ENCODE measurements around the gene RNF144B. TPM values are rescaled to one million over a fixed set of nuclear protein-coding genes. Genes with fewer than 3 reads are reported as not detected.

RNF144B gene
- total and polyA plus RNA-seq, 2 donors (not counting 1 experiment from before 2014, with no cell fraction given), result 3.0 to 17.0 TPM

DNA sequence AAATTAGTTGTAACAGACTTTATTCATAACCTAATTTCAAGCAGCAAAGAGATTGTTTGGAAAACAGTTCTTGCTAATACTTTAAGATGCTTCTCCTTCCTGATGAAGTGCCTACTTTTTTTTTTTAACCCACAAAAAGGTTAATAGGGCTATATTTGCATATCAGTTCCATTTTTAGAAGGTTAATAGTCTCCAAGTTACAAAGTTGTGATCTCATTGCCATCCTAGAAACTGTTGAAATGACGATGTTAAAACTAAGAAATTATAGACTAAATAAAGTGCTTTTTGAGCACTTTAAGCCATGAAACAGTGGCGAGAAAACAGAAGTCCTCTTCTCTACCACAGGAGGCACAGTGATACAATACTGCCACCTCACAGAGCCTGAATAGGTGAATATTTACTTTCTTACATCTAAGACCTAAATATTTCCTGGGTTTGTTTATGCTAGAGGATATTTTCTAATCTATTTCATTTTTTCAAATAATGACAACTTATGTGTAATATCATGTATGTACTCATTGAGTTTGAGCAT, 5.3 kb downstream of the RNF144B start:
- Mint-ChIP-seq H3K4me3 (peak overlapping the region; percentile 60), H3K4me1 (peaks cover 61% of the 10 kb centered on the region), H3K27ac (peak overlapping the region; percentile 26), H3K27me3 (no peaks in the 10 kb centered on the region), H3K9me3 (ENCODE audit: insufficient read depth) (no peaks in the 10 kb centered on the region)
- H3K4me2 ChIP-seq (replicated peaks; ENCODE audit: low read depth, low read length, poor library complexity, severe bottlenecking), result peak overlapping the region; percentile 23
- no peaks in the 10 kb centered on the region for H4K20me1 ChIP-seq (ENCODE audit: control insufficient read depth, insufficient read depth, low read length, poor library complexity, severe bottlenecking)
- H3K9ac ChIP-seq (ENCODE audit: low read length), result no peak overlapping the region
- peaks cover 96% of the 10 kb centered on the region for H3K79me2 ChIP-seq (ENCODE audit: control insufficient read depth, insufficient read depth, low read length)
- DNase-seq (peak; percentile 32), ATAC-seq (ENCODE audit: low read depth) (peak; percentile 56)
- intact Hi-C loops (cut with micrococcal nuclease), result no loop called here
- TF ChIP-seq, protein P1, sequence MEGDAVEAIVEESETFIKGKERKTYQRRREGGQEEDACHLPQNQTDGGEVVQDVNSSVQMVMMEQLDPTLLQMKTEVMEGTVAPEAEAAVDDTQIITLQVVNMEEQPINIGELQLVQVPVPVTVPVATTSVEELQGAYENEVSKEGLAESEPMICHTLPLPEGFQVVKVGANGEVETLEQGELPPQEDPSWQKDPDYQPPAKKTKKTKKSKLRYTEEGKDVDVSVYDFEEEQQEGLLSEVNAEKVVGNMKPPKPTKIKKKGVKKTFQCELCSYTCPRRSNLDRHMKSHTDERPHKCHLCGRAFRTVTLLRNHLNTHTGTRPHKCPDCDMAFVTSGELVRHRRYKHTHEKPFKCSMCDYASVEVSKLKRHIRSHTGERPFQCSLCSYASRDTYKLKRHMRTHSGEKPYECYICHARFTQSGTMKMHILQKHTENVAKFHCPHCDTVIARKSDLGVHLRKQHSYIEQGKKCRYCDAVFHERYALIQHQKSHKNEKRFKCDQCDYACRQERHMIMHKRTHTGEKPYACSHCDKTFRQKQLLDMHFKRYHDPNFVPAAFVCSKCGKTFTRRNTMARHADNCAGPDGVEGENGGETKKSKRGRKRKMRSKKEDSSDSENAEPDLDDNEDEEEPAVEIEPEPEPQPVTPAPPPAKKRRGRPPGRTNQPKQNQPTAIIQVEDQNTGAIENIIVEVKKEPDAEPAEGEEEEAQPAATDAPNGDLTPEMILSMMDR (IDR thresholded peaks at IDR 0.05), result no peak
- no peak for TF ChIP-seq EZH2 (IDR thresholded peaks at IDR 0.05; ENCODE audit: borderline replicate concordance, insufficient read depth, low read depth, low read length, poor library complexity, severe bottlenecking)
- no peaks in the 10 kb centered on the region for H3K9me3 ChIP-seq (ENCODE audit: control extremely low read depth in 1 of 3, control insufficient read depth in 2 of 3, insufficient read depth in 1 of 3, low read length in 2 of 3)
- WGBS (ENCODE audit: insufficient coverage), result no CpG with 5 or more reads among the region's 2 CpGs
- CTCF ChIA-PET, result interaction anchor here (0.7 to 0.9 kb wide), 3 partner anchors 22 to 42 kb away, joined by 3 to 4 read pairs (median 4); no protein-coding TSS in a partner anchor
- POLR2A ChIA-PET, result no interaction called here
- H3K36me3 ChIP-seq (replicated peaks in 1 of 2; ENCODE audit: control extremely low read depth in 1 of 2, control insufficient read depth in 1 of 2, extremely low read depth in 1 of 2, insufficient read depth in 2 of 2, low read length in 1 of 2), result peaks cover 0 to 4% of the 10 kb centered on the region in 2 experiments
- H3K4me3 ChIP-seq (ENCODE audit: control extremely low read depth in 1 of 5, extremely low read depth in 1 of 5, insufficient read depth in 1 of 5, low read depth in 2 of 5, low read length in 4 of 5), result no peak overlapping the region
- H2AFZ ChIP-seq (ENCODE audit: insufficient read depth, low read depth, low read length, poor library complexity, severe bottlenecking), result no peak overlapping the region
- no peaks in the 10 kb centered on the region for H3K27me3 ChIP-seq (replicated peaks in 1 of 4; ENCODE audit: control extremely low read depth in 1 of 4, control insufficient read depth in 3 of 4, insufficient read depth in 4 of 4, low read length in 3 of 4)
- H3K4me1 ChIP-seq (ENCODE audit: control insufficient read depth in 2 of 2, insufficient read depth in 2 of 2, low read length in 2 of 2), result peaks cover 33 to 41% of the 10 kb centered on the region in 2 donors
- no peak overlapping the region for H3K27ac ChIP-seq (ENCODE audit: low read length in 2 of 2)

DNA sequence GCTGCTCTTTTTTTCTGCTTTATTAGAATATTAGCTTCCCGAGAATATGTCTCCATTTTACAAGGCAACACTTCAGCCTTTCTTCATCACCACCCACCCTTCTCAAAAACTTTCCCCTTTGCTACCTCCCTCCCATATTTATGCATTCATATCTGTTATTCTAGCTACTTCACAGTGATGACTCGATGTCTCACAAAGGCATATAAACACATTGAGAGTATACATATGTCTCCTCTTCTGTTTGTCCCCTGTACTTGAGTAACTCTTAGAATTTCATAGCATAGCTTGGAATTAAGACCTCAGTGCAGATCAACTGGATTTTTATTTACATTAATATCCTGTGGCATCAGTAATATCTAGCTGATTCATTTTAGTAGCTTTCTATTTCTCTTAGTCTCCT, 6.5 kb downstream of the RNF144B start:
- H3K27me3 ChIP-seq (replicated peaks in 1 of 4; ENCODE audit: control extremely low read depth in 1 of 4, control insufficient read depth in 3 of 4, insufficient read depth in 4 of 4, low read length in 3 of 4), result no peaks in the 10 kb centered on the region
- no peak overlapping the region for H3K4me3 ChIP-seq (ENCODE audit: control extremely low read depth in 1 of 5, extremely low read depth in 1 of 5, insufficient read depth in 1 of 5, low read depth in 2 of 5, low read length in 4 of 5)
- H3K79me2 ChIP-seq (ENCODE audit: control insufficient read depth, insufficient read depth, low read length), result peaks cover 96% of the 10 kb centered on the region
- H3K27ac ChIP-seq (ENCODE audit: low read length in 2 of 2), result no peak overlapping the region
- Mint-ChIP-seq H3K9me3 (ENCODE audit: insufficient read depth) (no peaks in the 10 kb centered on the region), H3K4me1 (peaks cover 54% of the 10 kb centered on the region), H3K27me3 (no peaks in the 10 kb centered on the region), H3K27ac (no peak overlapping the region), H3K4me3 (no peak overlapping the region)
- H3K4me1 ChIP-seq (ENCODE audit: control insufficient read depth in 2 of 2, insufficient read depth in 2 of 2, low read length in 2 of 2), result peaks cover 27 to 35% of the 10 kb centered on the region in 2 donors
- TF ChIP-seq, protein P1 (IDR thresholded peaks at IDR 0.05), result no peak
- no peak for TF ChIP-seq EZH2 (IDR thresholded peaks at IDR 0.05; ENCODE audit: borderline replicate concordance, insufficient read depth, low read depth, low read length, poor library complexity, severe bottlenecking)
- POLR2A ChIA-PET, result interaction anchor here (0.5 kb wide), 1 partner anchor 81 kb away, joined by 9 read pairs; no protein-coding TSS in a partner anchor
- H3K4me2 ChIP-seq (replicated peaks; ENCODE audit: low read depth, low read length, poor library complexity, severe bottlenecking), result no peak overlapping the region
- 88% methylated on average over 1 of the region's 2 CpGs for WGBS (ENCODE audit: insufficient coverage)
- CTCF ChIA-PET, result interaction anchor here (0.9 kb wide), 1 partner anchor 70 kb away, joined by 3 read pairs; no protein-coding TSS in a partner anchor
- DNase-seq (no peak), ATAC-seq (ENCODE audit: low read depth) (no peak)
- no peaks in the 10 kb centered on the region for H3K9me3 ChIP-seq (ENCODE audit: control extremely low read depth in 1 of 3, control insufficient read depth in 2 of 3, insufficient read depth in 1 of 3, low read length in 2 of 3)
- peaks cover 0 to 4% of the 10 kb centered on the region in 2 experiments for H3K36me3 ChIP-seq (replicated peaks in 1 of 2; ENCODE audit: control extremely low read depth in 1 of 2, control insufficient read depth in 1 of 2, extremely low read depth in 1 of 2, insufficient read depth in 2 of 2, low read length in 1 of 2)
- H2AFZ ChIP-seq (ENCODE audit: insufficient read depth, low read depth, low read length, poor library complexity, severe bottlenecking), result no peak overlapping the region
- H3K9ac ChIP-seq (ENCODE audit: low read length), result no peak overlapping the region
- no peaks in the 10 kb centered on the region for H4K20me1 ChIP-seq (ENCODE audit: control insufficient read depth, insufficient read depth, low read length, poor library complexity, severe bottlenecking)
- intact Hi-C loops (cut with micrococcal nuclease), result no loop called here
